WI38 (cell line): ENCODE measurements around the gene SPTB.

Source experiments
- H3K4me3 ChIP-seq: 2 replicates; pipeline ENCODE4 v1.5.1; 2011; ENCODE audit warnings: low read depth, mild to moderate bottlenecking, control low read depth, low read length
- CTCF ChIP-seq: IDR thresholded peaks from 2 replicates; pipeline ENCODE4 v1.5.1; 2012; ENCODE audit warnings: low read depth, mild to moderate bottlenecking, control low read depth, low read length

The SPTB gene

DNA sequence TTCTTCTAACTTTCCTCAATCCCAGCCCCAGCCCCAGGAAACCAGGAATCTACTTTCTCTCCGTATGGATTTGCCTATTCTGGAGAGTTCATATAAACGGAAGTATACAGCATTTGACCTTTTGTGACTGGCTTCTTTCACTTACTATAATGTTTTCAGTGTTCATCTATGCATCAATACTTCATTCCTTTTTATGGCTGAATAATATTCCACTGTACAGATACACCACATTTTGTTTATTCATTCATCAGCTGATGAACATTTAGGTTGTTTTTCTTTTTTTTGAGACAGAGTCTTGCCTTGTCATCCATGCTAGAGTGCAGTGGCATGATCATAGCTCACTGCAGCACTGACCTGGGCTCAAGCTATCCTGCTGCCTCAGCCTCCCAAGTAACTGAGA, 179.4 kb downstream of the SPTB start:
- no peak for TF ChIP-seq CTCF
- H3K4me3 ChIP-seq = no peak overlapping the region

GRCh38 chr14:64698903-64699302, 180.8 kb downstream of the SPTB start:
- H3K4me3 ChIP-seq = no peak overlapping the region
- no peak for TF ChIP-seq CTCF

- no peak overlapping the region for H3K4me3 ChIP-seq
- TF ChIP-seq CTCF = no peak
These were observed 183.3 kb downstream of the SPTB start for GRCh38 chr14:64696355-64696857.
